Endothelial cell of umbilical vein (primary cell): Measurements from ENCODE around the gene IL6. TPM values are rescaled to one million over a fixed set of nuclear protein-coding genes. Genes with fewer than 3 reads are reported as not detected.

Source experiments
- BruUV-seq: library from RNA; stranded (reverse); fragments of 400-500 nt; replicated peaks from 2 replicates; lab custom pipeline; 2021; lab: Mats Ljungman, UMichigan
- CTCF ChIA-PET: fragments of 300-600, 350-600 bp; sonication (Branson Sonifier 250); formaldehyde crosslinking; loops from one replicate; lab custom pipeline; 2021; ENCODE audit warnings: antibody characterized with exemption, inconsistent platforms; lab: Charles Lee
- POLR2A ChIA-PET: fragments of 300-600, 350-600 bp; sonication (Branson Sonifier 250); formaldehyde crosslinking; loops from one replicate; lab custom pipeline; 2021; ENCODE audit warnings: antibody characterized with exemption, inconsistent platforms; lab: Charles Lee
- DNase-seq: peaks from one replicate; pipeline ENCODE4 v3.0.0-alpha.2; 2011; ENCODE audit warnings: low read depth, low spot score
- FAIRE-seq: peaks from 2 replicates; lab custom pipeline; 2011; peaks lifted over from hg19 to GRCh38; lab: Jason Lieb, UNC
- H2AFZ ChIP-seq: 2 replicates; pipeline ENCODE4 v1.6.0; 2012; ENCODE audit warnings: low read depth, low read length, control low read depth, inconsistent platforms
- H3K27ac ChIP-seq: 2 replicates; pipeline ENCODE4 v1.5.1; 2011; ENCODE audit warnings: low read depth, mild to moderate bottlenecking, control low read depth, low read length, moderate library complexity; ENCODE audit not compliant: insufficient read depth
- H3K27me3 ChIP-seq, 2 experiments: 2 replicates each; pipeline versions ENCODE4 v1.6.0 to v1.6.1; 2011; ENCODE audit warnings: low read length in 2 of 2, mixed read lengths in 1 of 2; ENCODE audit not compliant: control insufficient read depth in 2 of 2, insufficient read depth in 2 of 2
- H3K36me3 ChIP-seq, 2 experiments: 2 replicates in 1 of 2; 3 replicates in 1 of 2; pipeline ENCODE4 v1.5.1; 2011; ENCODE audit warnings: low read length in 2 of 2, mild to moderate bottlenecking in 1 of 2, moderate library complexity in 1 of 2; ENCODE audit not compliant: control insufficient read depth in 2 of 2, insufficient read depth in 2 of 2; ENCODE audit errors: extremely low read depth in 1 of 2
- H3K4me1 ChIP-seq: 3 replicates; pipeline ENCODE4 v1.5.1; 2011; ENCODE audit warnings: mild to moderate bottlenecking, low read length; ENCODE audit not compliant: control insufficient read depth, insufficient read depth; ENCODE audit errors: extremely low read depth
- H3K4me2 ChIP-seq: 2 replicates; pipeline ENCODE4 v1.6.1; 2011; ENCODE audit warnings: low read length, control low read depth, mixed read lengths; ENCODE audit not compliant: insufficient read depth
- H3K4me3 ChIP-seq, 3 experiments: fragments of 200-600 bp in 1 of 3; sonication (generic), shearing (Covaris generic) in 1 of 3; replicated peaks in 1 of 3; 2 replicates each; pipeline ENCODE4 v1.5.1; 2011 to 2016; ENCODE audit warnings: control low read depth in 3 of 3, low read length in 3 of 3, mild to moderate bottlenecking in 2 of 3, inconsistent platforms in 1 of 3, low read depth in 1 of 3, moderate library complexity in 1 of 3; ENCODE audit not compliant: insufficient read depth in 1 of 3
- H3K79me2 ChIP-seq: 2 replicates; pipeline ENCODE4 v1.6.0; 2012; ENCODE audit warnings: low read length, inconsistent platforms; ENCODE audit not compliant: control insufficient read depth, insufficient read depth
- H3K9ac ChIP-seq: replicated peaks from 2 replicates; pipeline ENCODE3; 2011; ENCODE audit warnings: low read length, control low read depth; ENCODE audit not compliant: insufficient read depth; ENCODE audit errors: extremely low read depth
- H3K9me1 ChIP-seq: replicated peaks from 3 replicates; pipeline ENCODE4 v1.6.0; 2011; ENCODE audit warnings: mild to moderate bottlenecking, low read length; ENCODE audit not compliant: control insufficient read depth, insufficient read depth; ENCODE audit errors: extremely low read depth
- H3K9me3 ChIP-seq: replicated peaks from 2 replicates; pipeline ENCODE4 v1.5.1; 2012; ENCODE audit warnings: low read length, inconsistent platforms; ENCODE audit not compliant: control insufficient read depth, insufficient read depth
- H4K20me1 ChIP-seq: replicated peaks from 2 replicates; pipeline ENCODE3; 2011; ENCODE audit warnings: mild to moderate bottlenecking, low read length; ENCODE audit not compliant: control insufficient read depth, insufficient read depth; ENCODE audit errors: extremely low read depth
- EZH2 ChIP-seq: IDR thresholded peaks from 2 replicates; pipeline ENCODE4 v1.6.1; 2012; ENCODE audit warnings: borderline replicate concordance, low read depth, mild to moderate bottlenecking, moderate library complexity, low read length, inconsistent platforms; ENCODE audit not compliant: severe bottlenecking
- FOS ChIP-seq: IDR thresholded peaks from 2 replicates; pipeline ENCODE4 v1.6.1; 2011; ENCODE audit warnings: mild to moderate bottlenecking, low read length, moderate library complexity, borderline replicate concordance; ENCODE audit not compliant: insufficient read depth
- GATA2 ChIP-seq: IDR thresholded peaks from 2 replicates; pipeline ENCODE4 v1.7.0; 2011; ENCODE audit warnings: low read depth, mild to moderate bottlenecking, moderate library complexity, mixed read lengths, low read length; ENCODE audit not compliant: insufficient read length, insufficient read depth
- JUN ChIP-seq: IDR thresholded peaks from 2 replicates; pipeline ENCODE4 v1.6.1; 2011; ENCODE audit warnings: borderline replicate concordance, low read depth; ENCODE audit not compliant: insufficient read length, insufficient read depth
- MYC ChIP-seq: IDR thresholded peaks from one replicate; pipeline ENCODE4 v1.6.1; 2011; ENCODE audit warnings: mild to moderate bottlenecking, low read depth, low read length
- POLR2A ChIP-seq: IDR thresholded peaks from 2 replicates; pipeline ENCODE4 v1.6.1; 2012; ENCODE audit warnings: low read depth, mild to moderate bottlenecking, control low read depth, low read length
- POLR2AphosphoS5 ChIP-seq: IDR thresholded peaks from 2 replicates; pipeline ENCODE4 v1.6.1; 2012; ENCODE audit warnings: low read depth, mild to moderate bottlenecking, control low read depth, low read length, moderate library complexity; ENCODE audit not compliant: insufficient read depth
- dilution Hi-C: fragments of 300-500 bp; cut with MboI; formaldehyde crosslinking; loops from one replicate; pipeline ENCODE4 v1.15.0; 2019; ENCODE audit warnings: low sequenced_read_pairs; ENCODE audit not compliant: extremely low pct_ligation_motif_present
- intact Hi-C: fragments of 100-400 bp; cut with micrococcal nuclease; formaldehyde crosslinking; loops from one replicate; pipeline ENCODE4 v1.10.0; 2022
- polyA plus RNA-seq, 4 experiments: library from polyadenylated mRNA; depleted of rRNA in 3 of 4; stranded (reverse) in 3 of 4; unstranded in 1 of 4; fragments of >200 nt; gene quantifications; 2 replicates each; pipeline versions ENCODE4 v1.2.1 to v1.2.3, GENCODE V29; 2011 to 2012; ENCODE audit warnings: missing spikeins in 1 of 4
- total RNA-seq: library from RNA; stranded (reverse); gene quantifications from 2 replicates; pipeline ENCODE4 v1.2.3, GENCODE V29; 2021
- TF ChIP-seq, protein P1 (sequence below), 2 donors: IDR thresholded peaks; 1 replicate in 1 of 2; 2 replicates in 1 of 2; pipeline ENCODE4 v1.5.1; 2011; ENCODE audit warnings: low read length in 2 of 2, mild to moderate bottlenecking in 2 of 2, moderate library complexity in 2 of 2, control low read depth in 1 of 2, inconsistent platforms in 1 of 2, low read depth in 1 of 2; ENCODE audit not compliant: insufficient read depth in 1 of 2; ENCODE audit errors: extremely low read depth in 1 of 2
- TF ChIP-seq, protein P2 (sequence below): IDR thresholded peaks from 2 replicates; pipeline ENCODE4 v1.6.1; 2011; ENCODE audit not compliant: insufficient read depth, insufficient read length

Gene IL6
- total and polyA plus RNA-seq, 2 donors (not counting 3 experiments of a cell fraction or from before 2014, with no cell fraction given), result 11.0 to 16.5 TPM

DNA sequence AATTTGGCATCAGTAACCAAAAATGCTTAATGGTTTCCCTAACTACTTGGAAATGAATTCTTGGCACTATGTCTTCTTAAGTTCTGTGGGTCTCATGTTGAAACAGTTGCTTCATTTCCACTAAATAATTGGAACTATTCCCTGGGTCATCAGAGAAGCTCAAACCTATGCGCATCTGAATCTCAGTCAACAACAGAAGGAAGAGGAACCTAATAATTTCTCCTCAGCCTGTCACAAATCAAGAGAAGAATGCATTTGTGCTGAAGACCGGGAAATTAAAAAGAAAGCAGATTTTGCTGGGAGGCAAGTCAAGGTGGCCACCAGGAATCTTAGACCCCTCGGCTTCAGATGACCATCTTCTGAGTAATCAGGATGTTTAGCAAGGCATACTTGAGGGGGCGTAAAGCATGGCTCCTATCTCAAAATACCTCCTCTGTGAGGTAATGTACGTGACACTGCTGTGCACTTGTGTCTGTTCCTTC, 54.3 kb downstream of the IL6 start:
- H3K79me2 ChIP-seq, result no peaks in the 10 kb centered on the region
- FAIRE-seq, result no peak
- no peak overlapping the region for H3K9ac ChIP-seq
- POLR2A ChIA-PET, result no interaction called here
- H2AFZ ChIP-seq, result no peak overlapping the region
- H3K4me2 ChIP-seq, result no peak overlapping the region
- H3K36me3 ChIP-seq, result no peaks in the 10 kb centered on the region
- intact Hi-C loops, result no loop called here
- H4K20me1 ChIP-seq, result no peaks in the 10 kb centered on the region
- no peaks in the 10 kb centered on the region for H3K9me1 ChIP-seq
- H3K4me3 ChIP-seq, result no peak overlapping the region
- dilution Hi-C loops, result no loop called here
- H3K27me3 ChIP-seq, result no peaks in the 10 kb centered on the region
- H3K27ac ChIP-seq, result no peak overlapping the region
- H3K4me1 ChIP-seq, result no peaks in the 10 kb centered on the region
- no peaks in the 10 kb centered on the region for H3K9me3 ChIP-seq
- TF ChIP-seq POLR2A (no peak), POLR2AphosphoS5 (no peak), GATA2 (no peak), JUN (no peak), EZH2 (no peak), MYC (no peak), FOS (no peak)
- TF ChIP-seq, protein P1, sequence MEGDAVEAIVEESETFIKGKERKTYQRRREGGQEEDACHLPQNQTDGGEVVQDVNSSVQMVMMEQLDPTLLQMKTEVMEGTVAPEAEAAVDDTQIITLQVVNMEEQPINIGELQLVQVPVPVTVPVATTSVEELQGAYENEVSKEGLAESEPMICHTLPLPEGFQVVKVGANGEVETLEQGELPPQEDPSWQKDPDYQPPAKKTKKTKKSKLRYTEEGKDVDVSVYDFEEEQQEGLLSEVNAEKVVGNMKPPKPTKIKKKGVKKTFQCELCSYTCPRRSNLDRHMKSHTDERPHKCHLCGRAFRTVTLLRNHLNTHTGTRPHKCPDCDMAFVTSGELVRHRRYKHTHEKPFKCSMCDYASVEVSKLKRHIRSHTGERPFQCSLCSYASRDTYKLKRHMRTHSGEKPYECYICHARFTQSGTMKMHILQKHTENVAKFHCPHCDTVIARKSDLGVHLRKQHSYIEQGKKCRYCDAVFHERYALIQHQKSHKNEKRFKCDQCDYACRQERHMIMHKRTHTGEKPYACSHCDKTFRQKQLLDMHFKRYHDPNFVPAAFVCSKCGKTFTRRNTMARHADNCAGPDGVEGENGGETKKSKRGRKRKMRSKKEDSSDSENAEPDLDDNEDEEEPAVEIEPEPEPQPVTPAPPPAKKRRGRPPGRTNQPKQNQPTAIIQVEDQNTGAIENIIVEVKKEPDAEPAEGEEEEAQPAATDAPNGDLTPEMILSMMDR (IDR thresholded peaks at IDR 0.05; ENCODE audit: extremely low read depth in 1 of 2, insufficient read depth in 1 of 2, low read depth in 1 of 2, low read length in 2 of 2), result no peak
- TF ChIP-seq, protein P2, sequence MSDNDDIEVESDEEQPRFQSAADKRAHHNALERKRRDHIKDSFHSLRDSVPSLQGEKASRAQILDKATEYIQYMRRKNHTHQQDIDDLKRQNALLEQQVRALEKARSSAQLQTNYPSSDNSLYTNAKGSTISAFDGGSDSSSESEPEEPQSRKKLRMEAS, result no peak
- BruUV-seq, result no TSS peak
- no peak for DNase-seq
- CTCF ChIA-PET, result interaction anchor here (1.1 to 6.9 kb wide), 11 partner anchors 8 to 273 kb away, joined by 3 to 266 read pairs (median 13); no protein-coding TSS in a partner anchor

Other genes with a start within 250 kb of the IL6 start
- gene STEAP1B, start 227.0 kb upstream of the IL6 start, total RNA-seq, result 46.1 and 55.4 TPM in 2 replicates
- gene STEAP1B, start 227.0 kb upstream of the IL6 start, polyA plus RNA-seq, result 25.2 and 32.2 TPM in 2 replicates
- 185 and 200 TPM in 2 replicates for gene TOMM7, start 95.6 kb downstream of the IL6 start, total RNA-seq
- gene TOMM7, start 95.6 kb downstream of the IL6 start, polyA plus RNA-seq, result 293 and 528 TPM in 2 replicates